WTC11 (cell line): ENCODE data around the gene CRX. TPM values are rescaled to one million over a fixed set of nuclear protein-coding genes. Genes with fewer than 3 reads are reported as not detected.
"Not testable (repeated sequence)": the region's sequence is repeated elsewhere in the genome, so short reads cannot be mapped to it uniquely, and the experiment has no call there.

ENCODE experiments used
- ATAC-seq: fragments of 200-7000 bp; cut with Tn5 transposase; 2 replicates; pipeline ENCODE4 v1.10.0; 2021; ENCODE audit warnings: mild to moderate bottlenecking, moderate library complexity
- CTCF ChIA-PET: fragments of 300-600 bp; sonication (Branson Sonifier 250); formaldehyde crosslinking; loops from one replicate; lab custom pipeline; 2021; ENCODE audit warnings: antibody characterized with exemption; lab: Charles Lee
- POLR2A ChIA-PET: fragments of 350-600 bp; sonication (Branson Sonifier 250); formaldehyde crosslinking; loops from one replicate; lab custom pipeline; 2021; ENCODE audit warnings: antibody characterized with exemption; lab: Charles Lee
- DNase-seq: peaks from one replicate; pipeline ENCODE4 v3.0.0; 2021; ENCODE audit warnings: low spot score
- H3K27ac Mint-ChIP-seq: 2 replicates; pipeline ENCODE4 v1.8.0; 2021; ENCODE audit warnings: mixed read lengths
- H3K27me3 Mint-ChIP-seq: 2 replicates; pipeline ENCODE4 v1.8.0; 2021; ENCODE audit warnings: low read depth, mild to moderate bottlenecking, moderate library complexity, mixed read lengths
- H3K36me3 Mint-ChIP-seq: 2 replicates; pipeline ENCODE4 v1.8.0; 2021; ENCODE audit warnings: mixed read lengths
- H3K4me1 Mint-ChIP-seq: 2 replicates; pipeline ENCODE4 v1.8.0; 2022; ENCODE audit warnings: mixed read lengths
- H3K4me3 Mint-ChIP-seq: 2 replicates; pipeline ENCODE4 v1.8.0; 2021; ENCODE audit warnings: mild to moderate bottlenecking, moderate library complexity, mixed read lengths
- H3K9me3 Mint-ChIP-seq: 2 replicates; pipeline ENCODE4 v1.8.0; 2021; ENCODE audit warnings: mixed read lengths
- ARID4B ChIP-seq: sonication (generic); formaldehyde crosslinking; IDR thresholded peaks from 2 replicates; pipeline ENCODE4 v1.8.0; 2023; ENCODE audit warnings: missing genetic modification reagents, mild to moderate bottlenecking, borderline replicate concordance
- CBFB ChIP-seq: sonication (generic); formaldehyde crosslinking; IDR thresholded peaks from 2 replicates; pipeline ENCODE4 v1.8.1; 2022; ENCODE audit warnings: mild to moderate bottlenecking, low read depth, missing genetic modification reagents
- E2F1 ChIP-seq: sonication (generic); formaldehyde crosslinking; IDR thresholded peaks from 2 replicates; pipeline ENCODE4 v1.8.0; 2022; ENCODE audit warnings: mild to moderate bottlenecking, missing genetic modification reagents
- GRHL2 ChIP-seq: fragments of 250-450 bp; sonication (Bioruptor Pico); IDR thresholded peaks from 2 replicates; pipeline ENCODE4 v1.8.0; 2022; ENCODE audit warnings: mild to moderate bottlenecking, moderate library complexity; ENCODE audit not compliant: insufficient replicate concordance, severe bottlenecking
- GTF2I ChIP-seq: fragments of 250-450 bp; sonication (Bioruptor Pico); conservative IDR thresholded peaks from 2 replicates; pipeline ENCODE4 v1.4.0; 2021; ENCODE audit warnings: mild to moderate bottlenecking
- HMGA2 ChIP-seq: fragments of 250-450 bp; sonication (Bioruptor Pico); IDR thresholded peaks from 2 replicates; pipeline ENCODE4 v1.4.0; 2021; ENCODE audit warnings: mild to moderate bottlenecking, moderate library complexity
- IRF2 ChIP-seq: sonication (generic); formaldehyde crosslinking; IDR thresholded peaks from 2 replicates; pipeline ENCODE4 v1.8.0; 2022; ENCODE audit warnings: low read depth, missing genetic modification reagents, borderline replicate concordance
- MXD4 ChIP-seq: fragments of 250-450 bp; sonication (Bioruptor Pico); IDR thresholded peaks from 2 replicates; pipeline ENCODE4 v1.8.0; 2021; ENCODE audit warnings: mild to moderate bottlenecking, moderate library complexity, borderline replicate concordance
- PRDM15 ChIP-seq: sonication (generic); formaldehyde crosslinking; IDR thresholded peaks from 2 replicates; pipeline ENCODE4 v1.8.0; 2022; ENCODE audit warnings: missing genetic modification reagents
- RELA ChIP-seq: sonication (generic); formaldehyde crosslinking; IDR thresholded peaks from 2 replicates; pipeline ENCODE4 v1.8.1; 2022; ENCODE audit warnings: missing genetic modification reagents, mild to moderate bottlenecking, borderline replicate concordance
- SMAD4 ChIP-seq: sonication (generic); formaldehyde crosslinking; IDR thresholded peaks from 2 replicates; pipeline ENCODE4 v1.8.0; 2022; ENCODE audit warnings: mild to moderate bottlenecking, missing genetic modification reagents
- TEAD4 ChIP-seq: sonication (generic); formaldehyde crosslinking; IDR thresholded peaks from 2 replicates; pipeline ENCODE4 v1.8.0; 2022; ENCODE audit warnings: mild to moderate bottlenecking, missing genetic modification reagents
- ZNF232 ChIP-seq: sonication (generic); formaldehyde crosslinking; IDR thresholded peaks from 2 replicates; pipeline ENCODE4 v1.8.0; 2022; ENCODE audit warnings: mild to moderate bottlenecking, missing genetic modification reagents
- ZNF396 ChIP-seq: fragments of 250-450 bp; sonication (Bioruptor Pico); IDR thresholded peaks from 2 replicates; pipeline ENCODE4 v1.8.0; 2021; ENCODE audit warnings: mild to moderate bottlenecking, moderate library complexity, borderline replicate concordance
- total RNA-seq: library from RNA; stranded (reverse); gene quantifications from 3 replicates; pipeline ENCODE4 v1.2.3, GENCODE V29; 2021

The CRX gene
- total RNA-seq, 1 experiment from 2014 or later: 0.17 TPM

- TF ChIP-seq ZNF396: no peak
- TF ChIP-seq RELA (CRISPR knock-in tag): no peak
- no peak for TF ChIP-seq MXD4 (CRISPR knock-in tag)
- no peak for TF ChIP-seq ARID4B
- no peak for TF ChIP-seq GRHL2 (CRISPR knock-in tag)
- no peak for TF ChIP-seq ZNF232 (CRISPR knock-in tag)
- TF ChIP-seq E2F1 (CRISPR knock-in tag): no peak
- no peak for TF ChIP-seq PRDM15 (CRISPR knock-in tag)
- no peak for TF ChIP-seq TEAD4 (CRISPR knock-in tag)
- TF ChIP-seq CBFB (CRISPR knock-in tag): no peak
Observed at GRCh38 chr19:47781590-47782262, 40.0 kb upstream of the CRX start (continued).

- POLR2A ChIA-PET: interaction anchor here (0.6 kb wide), 1 partner anchor 9 kb away, joined by 4 read pairs; no protein-coding TSS in a partner anchor
- peak overlapping the region; percentile 74 for H3K27ac Mint-ChIP-seq
- H3K27me3 Mint-ChIP-seq: no peaks in the 10 kb centered on the region
- ATAC-seq: no peak
- H3K36me3 Mint-ChIP-seq: peaks cover 39% of the 10 kb centered on the region
- TF ChIP-seq GTF2I (CRISPR knock-in tag) (no peak), IRF2 (no peak), SMAD4 (CRISPR knock-in tag) (no peak), HMGA2 (CRISPR knock-in tag) (no peak)
- TF ChIP-seq, all 79 proteins: peak for 0
- no peak for DNase-seq
- Mint-ChIP-seq H3K4me1 (peaks cover 12% of the 10 kb centered on the region), H3K4me3 (no peak overlapping the region), H3K9me3 (no peaks in the 10 kb centered on the region)
- CTCF ChIA-PET: interaction anchor here (1.1 to 7.5 kb wide), 2 partner anchors 21 to 83 kb away, joined by 3 to 368 read pairs; no protein-coding TSS in a partner anchor
Observed at GRCh38 chr19:47786566-47786965, 35.2 kb upstream of the CRX start.

- not testable (repeated sequence) for H3K27me3 Mint-ChIP-seq, H3K9me3 Mint-ChIP-seq, DNase-seq, H3K4me3 Mint-ChIP-seq, ATAC-seq, H3K27ac Mint-ChIP-seq
- CTCF ChIA-PET: interaction anchor here (1.1 to 7.5 kb wide), 6 partner anchors 22 to 82 kb away, joined by 3 to 368 read pairs (median 7); partner anchors contain the start of gene EHD2
- POLR2A ChIA-PET: interaction anchor here (0.6 to 1.9 kb wide), 3 partner anchors 8 to 28 kb away, joined by 3 to 8 read pairs (median 5); no protein-coding TSS in a partner anchor
- Mint-ChIP-seq H3K4me1 (peaks cover 10% of the 10 kb centered on the region), H3K36me3 (peaks cover 32% of the 10 kb centered on the region)
Observed at GRCh38 chr19:47787307-47787706, 34.4 kb upstream of the CRX start.

- not testable (repeated sequence) for H3K27me3 Mint-ChIP-seq, H3K27ac Mint-ChIP-seq, DNase-seq, H3K9me3 Mint-ChIP-seq, ATAC-seq
- POLR2A ChIA-PET: interaction anchor here (1.0 to 1.2 kb wide), 2 partner anchors 24 to 60 kb away, joined by 3 to 4 read pairs; no protein-coding TSS in a partner anchor
- peaks cover 10% of the 10 kb centered on the region for H3K4me1 Mint-ChIP-seq
- peaks cover 15% of the 10 kb centered on the region for H3K36me3 Mint-ChIP-seq
- H3K4me3 Mint-ChIP-seq: peak overlapping the region; percentile 25
- CTCF ChIA-PET: interaction anchor here (0.6 to 7.5 kb wide), 26 partner anchors 10 to 360 kb away, joined by 3 to 368 read pairs (median 4); partner anchors contain the start of genes CRX, EHD2, KPTN and SELENOW
Observed at GRCh38 chr19:47789811-47790210, 31.9 kb upstream of the CRX start.
